Dermis microvascular lymphatic vessel endothelial cell (primary cell): Measurements from ENCODE around the gene MRPL24. TPM values are rescaled to one million over a fixed set of nuclear protein-coding genes. Genes with fewer than 3 reads are reported as not detected.

ENCODE experiments used
- DNase-seq, 2 donors: peaks; one replicate each; pipeline versions ENCODE4 v3.0.0 to v3.0.0-alpha.2; 2010; ENCODE audit warnings: low read depth in 2 of 2
- total RNA-seq: library from RNA; depleted of rRNA; stranded (reverse); fragments of >200 nt; gene quantifications from 2 replicates; pipeline ENCODE4 v1.2.1, GENCODE V29; 2014

Gene MRPL24
- total RNA-seq, 1 donor from 2014 or later = 46.7 TPM

GRCh38 chr1:156744344-156744743 is 3.5 kb upstream of the MRPL24 start:
- no peak for DNase-seq

GRCh38 chr1:156743367-156744302 is 2.7 kb upstream of the MRPL24 start:
- DNase-seq = no peak

GRCh38 chr1:156742801-156743200 is 1.9 kb upstream of the MRPL24 start:
- DNase-seq = no peak

- DNase-seq = no peak
Measured at GRCh38 chr1:156742017-156742416, 1.1 kb upstream of the MRPL24 start.

GRCh38 chr1:156741481-156741983 is 644 bp upstream of the MRPL24 start:
- DNase-seq = no peak

- DNase-seq = peak in 1 of 2 donors; percentile 19
Measured at GRCh38 chr1:156740237-156740740, 599 bp downstream of the MRPL24 start.

GRCh38 chr1:156738916-156739315 is 2.0 kb downstream of the MRPL24 start:
- DNase-seq = no peak

- no peak for DNase-seq
Measured at GRCh38 chr1:156738407-156738806, 2.5 kb downstream of the MRPL24 start.

- no peak for DNase-seq
Measured at GRCh38 chr1:156733989-156734584, 6.8 kb downstream of the MRPL24 start.

- DNase-seq = peak; percentile 96 to 98
Measured at GRCh38 chr1:156728599-156729462, 12.1 kb downstream of the MRPL24 start, which contains the start of gene ISG20L2. TSS of gene ISG20L2 (minus strand) at chr1:156728766. CDS start at chr1:156727652, 1,114 bp downstream.

GRCh38 chr1:156727926-156728598 is 12.8 kb downstream of the MRPL24 start, which contains the start of gene METTL25B:
TSS of gene METTL25B (plus strand) at chr1:156728469. CDS start at chr1:156729105, 636 bp downstream.
- DNase-seq = peak; percentile 54 to 79

- DNase-seq = no peak
Measured at GRCh38 chr1:156727492-156727891, 13.4 kb downstream of the MRPL24 start.

- peak; percentile 50 to 79 for DNase-seq
Measured at GRCh38 chr1:156726549-156727226, 14.2 kb downstream of the MRPL24 start.

GRCh38 chr1:156725683-156726280 is 15.1 kb downstream of the MRPL24 start:
- DNase-seq = peak; percentile 78 to 88

- no peak for DNase-seq
Measured at GRCh38 chr1:156721535-156721934, 19.4 kb downstream of the MRPL24 start.

GRCh38 chr1:156721131-156721530 is 19.8 kb downstream of the MRPL24 start:
- DNase-seq = no peak

GRCh38 chr1:156717351-156717750 is 23.5 kb downstream of the MRPL24 start:
- no peak for DNase-seq

GRCh38 chr1:156714830-156715229 is 26.1 kb downstream of the MRPL24 start:
- no peak for DNase-seq

GRCh38 chr1:156712626-156713025 is 28.3 kb downstream of the MRPL24 start:
- no peak for DNase-seq
